Measurements from ENCODE around the gene GPATCH2L.

- no peak for TF ChIP-seq EZH2 (IDR thresholded peaks at IDR 0.05; ENCODE audit: low read length)
- TF ChIP-seq CTCF (optimal IDR thresholded peaks at IDR 0.05 in 1 of 3, IDR thresholded peaks at IDR 0.05 in 1 of 3, conservative IDR thresholded peaks at IDR 0.05 in 1 of 3; ENCODE audit: extremely low read depth in 1 of 3, insufficient read depth in 2 of 3, low read length in 3 of 3) = no peak
Measured at GRCh38 chr14:76236172-76237130, 84.7 kb downstream of the GPATCH2L start.
